Measurements from ENCODE around the gene PPIP5K2. TPM values are rescaled to one million over a fixed set of nuclear protein-coding genes. Genes with fewer than 3 reads are reported as not detected.

The PPIP5K2 gene
- total and polyA plus RNA-seq, 10 donors, result 22.3 to 79.8 (median 63.5) TPM

GRCh38 chr5:103207653-103208052, 87.6 kb downstream of the PPIP5K2 start:
- Histone ChIP-seq H3K27ac (no peak overlapping the region), H3K4me3 (no peak overlapping the region), H3K27me3 (replicated peaks in 1 of 7) (no peaks in the 10 kb centered on the region), H3K9me3 (peaks cover 0 to 7% (median 2%) of the 10 kb centered on the region in 8 donors), H3K4me1 (peaks cover 0 to 15% (median 7%) of the 10 kb centered on the region in 6 donors), H3K36me3 (peaks cover 0 to 45% (median 7%) of the 10 kb centered on the region in 6 donors)
- TF ChIP-seq POLR2A (IDR thresholded peaks at IDR 0.05) (no peak), POLR2AphosphoS5 (IDR thresholded peaks at IDR 0.05) (no peak), CTCF (IDR thresholded peaks at IDR 0.05 in 8 of 11, conservative IDR thresholded peaks at IDR 0.05 in 3 of 11) (no peak)
- intact Hi-C loops (cut with DNase I; ENCODE audit: low total_unique reads), result no loop called here
- no peak for DNase-seq

- H3K27ac ChIP-seq, result no peak overlapping the region
- no peaks in the 10 kb centered on the region for H3K27me3 ChIP-seq (replicated peaks in 1 of 7)
- 58 to 63% (median 61%) methylated on average over 2 of the region's 2 CpGs for WGBS, 5 donors
- peaks cover 0 to 36% (median 7%) of the 10 kb centered on the region in 6 donors for H3K36me3 ChIP-seq
- TF ChIP-seq POLR2A (IDR thresholded peaks at IDR 0.05) (no peak), POLR2AphosphoS5 (IDR thresholded peaks at IDR 0.05) (no peak), CTCF (IDR thresholded peaks at IDR 0.05 in 8 of 11, conservative IDR thresholded peaks at IDR 0.05 in 3 of 11) (no peak)
- H3K4me1 ChIP-seq, result peaks cover 0 to 16% (median 7%) of the 10 kb centered on the region in 6 donors
- no peak overlapping the region for H3K4me3 ChIP-seq
- H3K9me3 ChIP-seq, result peaks cover 0 to 7% (median 2%) of the 10 kb centered on the region in 8 donors
- no peak for DNase-seq
- intact Hi-C loops (cut with DNase I; ENCODE audit: low total_unique reads), result no loop called here
Observed at GRCh38 chr5:103208460-103208859, 88.4 kb downstream of the PPIP5K2 start.

GRCh38 chr5:103209065-103209464, 89.0 kb downstream of the PPIP5K2 start:
- Histone ChIP-seq H3K9me3 (peaks cover 0 to 7% (median 2%) of the 10 kb centered on the region in 8 donors), H3K27me3 (replicated peaks in 1 of 7) (no peaks in the 10 kb centered on the region), H3K4me1 (peaks cover 0 to 16% (median 7%) of the 10 kb centered on the region in 6 donors), H3K36me3 (peaks cover 0 to 30% (median 7%) of the 10 kb centered on the region in 6 donors), H3K4me3 (no peak overlapping the region), H3K27ac (no peak overlapping the region)
- no peak for TF ChIP-seq POLR2A (IDR thresholded peaks at IDR 0.05)
- no peak for DNase-seq
- intact Hi-C loops (cut with DNase I; ENCODE audit: low total_unique reads), result no loop called here

GRCh38 chr5:103210952-103211351, 90.9 kb downstream of the PPIP5K2 start:
- Histone ChIP-seq H3K36me3 (peaks cover 0 to 13% (median 0%) of the 10 kb centered on the region in 6 donors), H3K27ac (no peak overlapping the region), H3K4me1 (peaks cover 0 to 16% (median 8%) of the 10 kb centered on the region in 6 donors), H3K9me3 (no peaks in the 10 kb centered on the region), H3K4me3 (no peak overlapping the region), H3K27me3 (replicated peaks in 1 of 7) (no peaks in the 10 kb centered on the region)
- no peak for DNase-seq
- intact Hi-C loops (cut with DNase I; ENCODE audit: low total_unique reads), result no loop called here
- no peak for TF ChIP-seq CTCF (IDR thresholded peaks at IDR 0.05 in 8 of 11, conservative IDR thresholded peaks at IDR 0.05 in 3 of 11)
- no peak for TF ChIP-seq POLR2A (IDR thresholded peaks at IDR 0.05)
- no peak for TF ChIP-seq POLR2AphosphoS5 (IDR thresholded peaks at IDR 0.05)
- WGBS, 5 donors, result 91 to 100% (median 98%) methylated on average over 2 of the region's 2 CpGs

Measured in spleen (tissue), 11 donors.